Endodermal cell (in vitro differentiated cells): ENCODE data around the gene IARS2. TPM values are rescaled to one million over a fixed set of nuclear protein-coding genes. Genes with fewer than 3 reads are reported as not detected.
A peak's percentile ranks its signal among the peaks of the same experiment; 100 is the strongest.
"Not testable (repeated sequence)": the region's sequence is repeated elsewhere in the genome, so short reads cannot be mapped to it uniquely, and the experiment has no call there.

Source experiments
- DNase-seq: peaks from one replicate; pipeline ENCODE4 v3.0.0-alpha.2; 2017
- H3K27ac ChIP-seq: 2 replicates; pipeline ENCODE4 v1.5.1; 2013; ENCODE audit warnings: mild to moderate bottlenecking, low read depth, low read length, moderate library complexity
- H3K27me3 ChIP-seq: 2 replicates; pipeline ENCODE4 v1.6.1; 2013; ENCODE audit warnings: mild to moderate bottlenecking, low read length, moderate library complexity; ENCODE audit not compliant: insufficient read depth, control insufficient read depth, poor library complexity, severe bottlenecking
- H3K36me3 ChIP-seq: 2 replicates; pipeline ENCODE4 v1.7.0; 2013; ENCODE audit warnings: mild to moderate bottlenecking, low read length, moderate library complexity; ENCODE audit not compliant: control insufficient read depth, insufficient read depth
- H3K4me1 ChIP-seq: one replicate; pipeline ENCODE4 v1.7.0; 2013; ENCODE audit warnings: low read length; ENCODE audit not compliant: control insufficient read depth, insufficient read depth
- H3K4me3 ChIP-seq: 2 replicates; pipeline ENCODE4 v1.5.1; 2013; ENCODE audit warnings: mild to moderate bottlenecking, low read length, moderate library complexity
- H3K9ac ChIP-seq: 2 replicates; pipeline ENCODE4 v1.6.1; 2013; ENCODE audit warnings: mild to moderate bottlenecking, low read length, moderate library complexity; ENCODE audit not compliant: poor library complexity, severe bottlenecking; ENCODE audit errors: extremely low read depth
- H3K9me3 ChIP-seq: 2 replicates; pipeline ENCODE4 v1.6.1; 2013; ENCODE audit warnings: mild to moderate bottlenecking, low read length, moderate library complexity; ENCODE audit not compliant: control insufficient read depth
- H3K27ac Mint-ChIP-seq: 2 replicates; pipeline ENCODE4 v1.8.0; 2020; ENCODE audit warnings: mixed read lengths
- H3K27me3 Mint-ChIP-seq: 2 replicates; pipeline ENCODE4 v1.8.0; 2021; ENCODE audit warnings: mild to moderate bottlenecking, mixed read lengths; ENCODE audit not compliant: insufficient read depth
- H3K36me3 Mint-ChIP-seq: 2 replicates; pipeline ENCODE4 v1.8.0; 2020; ENCODE audit warnings: low read depth, mixed read lengths
- H3K4me1 Mint-ChIP-seq: 2 replicates; pipeline ENCODE4 v1.8.0; 2020; ENCODE audit warnings: mixed read lengths
- H3K4me3 Mint-ChIP-seq: 2 replicates; pipeline ENCODE4 v1.8.0; 2020; ENCODE audit warnings: mild to moderate bottlenecking, moderate library complexity, mixed read lengths
- H3K9me3 Mint-ChIP-seq: 2 replicates; pipeline ENCODE4 v1.8.0; 2020; ENCODE audit warnings: mild to moderate bottlenecking, mixed read lengths
- CTCF ChIP-seq: fragments of 200-600 bp; sonication (generic); conservative IDR thresholded peaks from 2 replicates; pipeline ENCODE4 v1.5.0; 2021; ENCODE audit warnings: antibody characterized with exemption, mild to moderate bottlenecking
- WGBS, 2 experiments: methylation state at CpG; one replicate each; pipeline versions ENCODE4 v1.1.5 to v1.1.7; 2013; ENCODE audit warnings: missing lambda C conversion rate in 2 of 2, mixed read lengths in 1 of 2; ENCODE audit not compliant: insufficient coverage in 1 of 2, insufficient read length in 1 of 2; 5-methylcytosine and 5-hydroxymethylcytosine counted together
- total RNA-seq, 2 donors: library from RNA; stranded (reverse); fragmentation: NEBNext Ultra II Directional in 1 of 2; extraction: Animal tissue kit (Norgen Biotek cat#: 25700) in 1 of 2; gene quantifications; 2 replicates in 1 of 2; 3 replicates in 1 of 2; pipeline ENCODE4 v1.2.1, GENCODE V29; 2021

IARS2 gene
- total RNA-seq, 2 donors from 2014 or later, result 78.2 to 89.4 TPM

GRCh38 chr1:220086261-220086686 lies 7.7 kb upstream of the IARS2 start:
- H3K4me1 Mint-ChIP-seq, H3K4me3 ChIP-seq, H3K27ac Mint-ChIP-seq, H3K9me3 ChIP-seq, H3K27ac ChIP-seq, H3K36me3 ChIP-seq, H3K4me3 Mint-ChIP-seq, H3K36me3 Mint-ChIP-seq, H3K27me3 ChIP-seq, H3K27me3 Mint-ChIP-seq, H3K4me1 ChIP-seq, H3K9me3 Mint-ChIP-seq, H3K9ac ChIP-seq: not testable (repeated sequence)
- 87 to 90% methylated on average over 10 to 15 of the region's 15 CpGs for WGBS, 2 experiments
- DNase-seq, result peak; percentile 84
- TF ChIP-seq CTCF, result peak; percentile 80

- H3K9me3 ChIP-seq, result no peaks in the 10 kb centered on the region
- H3K4me1 ChIP-seq, result no peaks in the 10 kb centered on the region
- no peaks in the 10 kb centered on the region for H3K4me1 Mint-ChIP-seq
- no peaks in the 10 kb centered on the region for H3K27me3 Mint-ChIP-seq
- no peaks in the 10 kb centered on the region for H3K36me3 ChIP-seq
- peak within 1 kb of the TSS; percentile 93 for H3K4me3 ChIP-seq
- no peaks in the 10 kb centered on the region for H3K36me3 Mint-ChIP-seq
- H3K9ac ChIP-seq, result peak within 1 kb of the TSS; percentile 18
- peak; percentile 49 for TF ChIP-seq CTCF
- H3K9me3 Mint-ChIP-seq, result no peaks in the 10 kb centered on the region
- DNase-seq, result peak; percentile 98
- H3K27ac ChIP-seq, result no peak within 1 kb of the TSS
- WGBS, 2 experiments, result 5 to 11% methylated on average over 16 to 33 of the region's 35 CpGs
- H3K27ac Mint-ChIP-seq, result peak within 1 kb of the TSS; percentile 10
- no peaks in the 10 kb centered on the region for H3K27me3 ChIP-seq
- H3K4me3 Mint-ChIP-seq, result peak within 1 kb of the TSS; percentile 75
These were observed 4.0 kb upstream of the IARS2 start, which contains the start of gene BPNT1 for GRCh38 chr1:220089650-220090556. Gene BPNT1, minus strand, starts transcription at chr1:220089788. Its CDS starts 9,942 bp downstream, at chr1:220079846.

GRCh38 chr1:220092694-220093093 lies 1.2 kb upstream of the IARS2 start:
- 100% methylated on average over 1 of the region's 1 CpG; no CpG with 5 or more reads in 1 of the 2 experiments for WGBS, 2 experiments
- H3K27me3 Mint-ChIP-seq, result no peaks in the 10 kb centered on the region
- no peaks in the 10 kb centered on the region for H3K4me1 Mint-ChIP-seq
- no peak for DNase-seq
- no peaks in the 10 kb centered on the region for H3K9me3 Mint-ChIP-seq
- H3K27ac ChIP-seq, result no peak overlapping the region
- H3K4me3 Mint-ChIP-seq, result no peak overlapping the region
- H3K9ac ChIP-seq, result no peak overlapping the region
- no peak for TF ChIP-seq CTCF
- peaks cover 10% of the 10 kb centered on the region for H3K36me3 ChIP-seq
- no peaks in the 10 kb centered on the region for H3K4me1 ChIP-seq
- H3K4me3 ChIP-seq, result no peak overlapping the region
- no peaks in the 10 kb centered on the region for H3K9me3 ChIP-seq
- H3K36me3 Mint-ChIP-seq, result peaks cover 16% of the 10 kb centered on the region
- no peak overlapping the region for H3K27ac Mint-ChIP-seq
- H3K27me3 ChIP-seq, result no peaks in the 10 kb centered on the region
